Mesenchymal stem cell (in vitro differentiated cells and primary cell): Measurements from ENCODE around the gene NIBAN1.

Experiments
- DNase-seq: peaks from one replicate; pipeline ENCODE4 v3.0.0-alpha.2; 2013
- H2AFZ ChIP-seq: one replicate; pipeline ENCODE4 v1.6.1; 2013; ENCODE audit warnings: low read depth, mild to moderate bottlenecking, control low read depth, inconsistent platforms, low read length, moderate library complexity
- H2AK5ac ChIP-seq: 2 replicates; pipeline ENCODE4 v1.6.1; 2013; ENCODE audit warnings: low read length, moderate library complexity, mild to moderate bottlenecking, inconsistent platforms; ENCODE audit not compliant: severe bottlenecking
- H2BK120ac ChIP-seq: one replicate; pipeline ENCODE4 v1.6.1; 2013; ENCODE audit warnings: low read depth, mild to moderate bottlenecking, inconsistent platforms, low read length, moderate library complexity
- H2BK12ac ChIP-seq, 2 experiments: one replicate each; pipeline ENCODE4 v1.6.1; 2013; ENCODE audit warnings: inconsistent platforms in 2 of 2, low read length in 2 of 2, mild to moderate bottlenecking in 2 of 2, moderate library complexity in 2 of 2, control low read depth in 1 of 2
- H2BK15ac ChIP-seq: one replicate; pipeline ENCODE4 v1.6.1; 2013; ENCODE audit warnings: mild to moderate bottlenecking, low read depth, inconsistent platforms; ENCODE audit not compliant: poor library complexity, severe bottlenecking
- H2BK5ac ChIP-seq: 2 replicates; pipeline ENCODE4 v1.6.1; 2013; ENCODE audit warnings: low read depth, mild to moderate bottlenecking, low read length, control low read depth, inconsistent platforms; ENCODE audit not compliant: poor library complexity, severe bottlenecking
- H3K14ac ChIP-seq, 2 experiments: one replicate each; pipeline ENCODE4 v1.6.1; 2013; ENCODE audit warnings: inconsistent platforms in 2 of 2, low read length in 2 of 2, control low read depth in 1 of 2, mild to moderate bottlenecking in 1 of 2, moderate library complexity in 1 of 2
- H3K18ac ChIP-seq, 2 experiments: one replicate each; pipeline ENCODE4 v1.6.1; 2013; ENCODE audit warnings: inconsistent platforms in 2 of 2, low read length in 2 of 2, control low read depth in 1 of 2, low read depth in 1 of 2, mild to moderate bottlenecking in 1 of 2
- H3K23ac ChIP-seq, 2 experiments: one replicate each; pipeline ENCODE4 v1.6.1; 2013; ENCODE audit warnings: inconsistent platforms in 2 of 2, low read length in 2 of 2, mild to moderate bottlenecking in 2 of 2, moderate library complexity in 2 of 2, control low read depth in 1 of 2
- H3K27ac ChIP-seq: 2 replicates; pipeline ENCODE4 v1.5.1; 2013; ENCODE audit warnings: mild to moderate bottlenecking, moderate library complexity, low read length, control low read depth, inconsistent platforms; ENCODE audit not compliant: poor library complexity, severe bottlenecking
- H3K27me3 ChIP-seq, 2 experiments: 2 replicates each; pipeline versions ENCODE4 v1.6.1 to v1.7.0; 2013; ENCODE audit warnings: low read length in 2 of 2, mild to moderate bottlenecking in 2 of 2, moderate library complexity in 2 of 2, control low read depth in 1 of 2, inconsistent platforms in 1 of 2; ENCODE audit not compliant: control insufficient read depth in 1 of 2, insufficient read depth in 1 of 2
- H3K36me3 ChIP-seq, 2 experiments: 2 replicates each; pipeline versions ENCODE4 v1.6.1 to v1.7.0; 2013; ENCODE audit warnings: low read length in 2 of 2, control low read depth in 1 of 2, inconsistent platforms in 1 of 2, low read depth in 1 of 2, mild to moderate bottlenecking in 1 of 2; ENCODE audit not compliant: insufficient read depth in 2 of 2, control insufficient read depth in 1 of 2
- H3K4ac ChIP-seq, 2 experiments: one replicate each; pipeline ENCODE4 v1.6.1; 2013; ENCODE audit warnings: inconsistent platforms in 2 of 2, low read length in 2 of 2, mild to moderate bottlenecking in 2 of 2, moderate library complexity in 2 of 2, control low read depth in 1 of 2, low read depth in 1 of 2
- H3K4me1 ChIP-seq: 2 replicates; pipeline ENCODE4 v1.6.1; 2013; ENCODE audit warnings: low read depth, low read length, control low read depth; ENCODE audit not compliant: control insufficient read depth, insufficient read depth
- H3K4me2 ChIP-seq: 2 replicates; pipeline ENCODE4 v1.6.1; 2013; ENCODE audit warnings: low read length, mild to moderate bottlenecking, inconsistent platforms; ENCODE audit not compliant: poor library complexity, severe bottlenecking
- H3K4me3 ChIP-seq, 2 experiments: 2 replicates each; pipeline versions ENCODE4 v1.5.1 to v1.7.0; 2013; ENCODE audit warnings: low read length in 2 of 2, mild to moderate bottlenecking in 2 of 2, control low read depth in 1 of 2, low read depth in 1 of 2; ENCODE audit not compliant: insufficient read depth in 1 of 2
- H3K79me1 ChIP-seq: replicated peaks from 2 replicates; pipeline ENCODE4 v1.6.1; 2013; ENCODE audit warnings: mild to moderate bottlenecking, control low read depth, low read length, inconsistent platforms; ENCODE audit not compliant: poor library complexity, severe bottlenecking
- H3K9ac ChIP-seq: 2 replicates; pipeline ENCODE4 v1.7.0; 2013; ENCODE audit warnings: mild to moderate bottlenecking, low read length, moderate library complexity
- H3K9me3 ChIP-seq: 2 replicates; pipeline ENCODE4 v1.7.0; 2013; ENCODE audit warnings: mild to moderate bottlenecking, low read length; ENCODE audit not compliant: control insufficient read depth
- H4K8ac ChIP-seq: one replicate; pipeline ENCODE4 v1.6.1; 2013; ENCODE audit warnings: inconsistent platforms, mild to moderate bottlenecking, low read length, moderate library complexity
- H4K91ac ChIP-seq: one replicate; pipeline ENCODE4 v1.6.1; 2013; ENCODE audit warnings: mild to moderate bottlenecking, low read length, inconsistent platforms
- WGBS: methylation state at CpG from one replicate; pipeline ENCODE4 v1.1.7; 2013; ENCODE audit warnings: mixed read lengths; 5-methylcytosine and 5-hydroxymethylcytosine counted together

Gene NIBAN1

GRCh38 chr1:185016880-185017279 is 42.6 kb upstream of the NIBAN1 start:
- Histone ChIP-seq H3K23ac (no peak overlapping the region), H3K4me1 (peaks cover 3% of the 10 kb centered on the region), H2BK15ac (no peak overlapping the region), H2BK5ac (no peak overlapping the region), H3K4me3 (no peak overlapping the region), H3K9ac (peak overlapping the region; percentile 70), H3K18ac (peak overlapping the region in 1 of 2 experiments; percentile 48), H3K27me3 (no peaks in the 10 kb centered on the region), H3K4ac (peak overlapping the region in 1 of 2 experiments; percentile 49), H2AFZ (no peak overlapping the region), H2BK12ac (peak overlapping the region in 1 of 2 experiments; percentile 93), H3K36me3 (no peaks in the 10 kb centered on the region), H3K14ac (no peak overlapping the region), H3K27ac (peak overlapping the region; percentile 5), H3K79me1 (no peaks in the 10 kb centered on the region), H3K4me2 (no peak overlapping the region), H4K8ac (no peak overlapping the region), H3K9me3 (no peaks in the 10 kb centered on the region), H2AK5ac (no peak overlapping the region), H4K91ac (no peak overlapping the region), H2BK120ac (no peak overlapping the region)
- DNase-seq: peak; percentile 3
- 83% methylated on average over 2 of the region's 2 CpGs for WGBS

GRCh38 chr1:185015631-185016030 is 41.3 kb upstream of the NIBAN1 start:
- Histone ChIP-seq H2BK12ac (no peak overlapping the region), H3K14ac (no peak overlapping the region), H2BK5ac (no peak overlapping the region), H3K18ac (no peak overlapping the region), H3K27me3 (no peaks in the 10 kb centered on the region), H3K27ac (no peak overlapping the region), H3K4ac (no peak overlapping the region), H4K8ac (no peak overlapping the region), H2BK15ac (no peak overlapping the region), H3K4me1 (peaks cover 3% of the 10 kb centered on the region), H4K91ac (no peak overlapping the region), H3K4me2 (no peak overlapping the region), H2BK120ac (no peak overlapping the region), H3K9me3 (no peaks in the 10 kb centered on the region), H3K36me3 (no peaks in the 10 kb centered on the region), H2AFZ (no peak overlapping the region), H3K4me3 (no peak overlapping the region), H3K79me1 (no peaks in the 10 kb centered on the region), H3K9ac (no peak overlapping the region), H3K23ac (no peak overlapping the region), H2AK5ac (no peak overlapping the region)
- WGBS: 83% methylated on average over 3 of the region's 3 CpGs
- DNase-seq: peak; percentile 13

- Histone ChIP-seq H3K9me3 (no peaks in the 10 kb centered on the region), H3K9ac (no peak overlapping the region), H2AFZ (no peak overlapping the region), H3K79me1 (no peaks in the 10 kb centered on the region), H2BK12ac (no peak overlapping the region), H3K4me3 (no peak overlapping the region), H4K8ac (no peak overlapping the region), H3K23ac (no peak overlapping the region), H3K27me3 (no peaks in the 10 kb centered on the region), H3K36me3 (no peaks in the 10 kb centered on the region), H3K18ac (no peak overlapping the region), H3K4ac (no peak overlapping the region), H3K4me2 (no peak overlapping the region), H3K14ac (no peak overlapping the region), H2BK5ac (no peak overlapping the region), H2AK5ac (no peak overlapping the region), H2BK120ac (no peak overlapping the region), H3K27ac (no peak overlapping the region), H4K91ac (no peak overlapping the region), H2BK15ac (no peak overlapping the region), H3K4me1 (peaks cover 3% of the 10 kb centered on the region)
- WGBS: 89% methylated on average over 3 of the region's 3 CpGs
- DNase-seq: no peak
Observed at GRCh38 chr1:185014941-185015340, 40.6 kb upstream of the NIBAN1 start.

GRCh38 chr1:185010361-185010760 is 36.1 kb upstream of the NIBAN1 start:
- H2BK120ac ChIP-seq: no peak overlapping the region
- H3K23ac ChIP-seq: no peak overlapping the region
- no peak overlapping the region for H2BK15ac ChIP-seq
- no peak for DNase-seq
- H2BK5ac ChIP-seq: no peak overlapping the region
- no peaks in the 10 kb centered on the region for H3K36me3 ChIP-seq
- no peaks in the 10 kb centered on the region for H3K9me3 ChIP-seq
- no peak overlapping the region for H3K4me3 ChIP-seq
- H3K27ac ChIP-seq: no peak overlapping the region
- no peak overlapping the region for H3K14ac ChIP-seq
- no peak overlapping the region for H4K91ac ChIP-seq
- no peaks in the 10 kb centered on the region for H3K79me1 ChIP-seq
- no peak overlapping the region for H2AK5ac ChIP-seq
- no peak overlapping the region for H2AFZ ChIP-seq
- no peak overlapping the region for H4K8ac ChIP-seq
- H3K9ac ChIP-seq: no peak overlapping the region
- H3K18ac ChIP-seq: no peak overlapping the region
- H3K4me2 ChIP-seq: no peak overlapping the region
- no peaks in the 10 kb centered on the region for H3K4me1 ChIP-seq
- H3K27me3 ChIP-seq: no peaks in the 10 kb centered on the region
- no peak overlapping the region for H2BK12ac ChIP-seq
- no peak overlapping the region for H3K4ac ChIP-seq
